ENCODE data around the gene TMA7B.

Gene TMA7B

DNA sequence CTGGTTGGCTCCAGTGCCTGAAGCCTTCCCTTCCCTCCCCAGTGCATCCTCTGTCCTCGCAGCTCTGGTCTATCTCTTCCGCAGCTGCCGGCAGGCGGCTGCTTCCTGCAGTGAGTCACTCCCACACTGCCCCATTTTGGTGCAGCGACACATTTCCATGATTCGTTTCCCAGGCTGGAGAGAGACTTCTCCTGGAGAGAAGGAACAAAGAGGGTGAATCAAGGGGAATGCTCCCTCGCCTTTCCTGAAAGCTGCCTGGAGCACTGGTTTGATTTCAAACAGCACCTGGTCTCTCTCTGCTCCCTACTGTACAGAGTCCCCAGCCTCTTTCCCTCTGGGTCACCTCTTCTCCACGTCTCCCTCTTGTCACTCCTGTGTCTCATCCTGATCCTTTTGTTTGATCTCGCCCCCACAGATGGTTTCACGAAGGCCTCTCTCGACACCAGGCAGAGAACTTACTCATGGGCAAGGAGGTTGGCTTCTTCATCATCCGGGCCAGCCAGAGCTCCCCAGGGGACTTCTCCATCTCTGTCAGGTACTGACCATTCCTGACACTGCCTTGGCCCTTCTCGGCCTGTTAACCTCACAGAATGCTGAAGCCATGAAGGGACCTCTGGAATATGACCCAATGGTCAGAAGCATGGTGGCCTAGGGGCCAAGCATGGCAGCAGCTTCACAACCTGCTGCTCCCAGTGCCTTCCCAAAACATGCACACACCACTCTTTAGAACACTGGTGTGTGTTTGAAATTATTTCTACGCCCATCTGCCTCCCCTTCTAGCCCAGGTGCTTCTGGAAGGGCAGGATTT, at the start of gene TMA7B:
Gene TMA7B, plus strand, starts transcription at position 758 of the 808 bp plus-strand sequence. CDS start 3,978 bp downstream, outside the sequence.
- DNase-seq (ENCODE audit: low spot score): peak; percentile 68
- peak; percentile 59 for FAIRE-seq

GRCh38 chr22:39910876-39911613, 49.2 kb upstream of the TMA7B start:
- no peak for FAIRE-seq

DNA sequence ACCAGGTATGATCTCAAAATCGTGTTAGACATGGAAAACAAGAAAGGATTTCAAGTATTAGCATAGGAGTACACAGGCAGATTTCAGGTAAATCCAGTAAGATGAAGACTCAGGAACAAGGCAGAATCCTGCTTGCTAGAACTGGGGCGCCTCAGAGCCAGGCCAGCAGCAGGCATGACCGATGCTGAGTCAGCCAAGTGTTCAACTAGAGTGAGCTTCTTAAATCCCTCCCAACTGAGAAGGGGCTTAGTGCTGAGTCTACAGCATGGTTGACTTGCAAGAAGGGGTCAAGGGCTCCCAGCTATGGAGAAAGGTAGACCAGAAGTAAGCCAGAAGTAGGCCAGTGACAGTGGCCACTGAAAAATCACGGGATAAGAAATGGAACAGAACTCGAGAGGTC, 46.9 kb upstream of the TMA7B start:
- no peak for FAIRE-seq

More at GRCh38 chr22:39910876-39911613, 49.2 kb upstream of the TMA7B start:
- DNase-seq (ENCODE audit: low spot score): no peak

GRCh38 chr22:39913886-39914285, 46.3 kb upstream of the TMA7B start:
- FAIRE-seq: no peak
- DNase-seq (ENCODE audit: low spot score): no peak

More for the DNA sequence above, 46.9 kb upstream of the TMA7B start:
- DNase-seq (ENCODE audit: low spot score): no peak

- FAIRE-seq (no peak), DNase-seq (ENCODE audit: low spot score) (no peak)
These were observed 45.6 kb upstream of the TMA7B start for GRCh38 chr22:39914584-39914983.

DNA sequence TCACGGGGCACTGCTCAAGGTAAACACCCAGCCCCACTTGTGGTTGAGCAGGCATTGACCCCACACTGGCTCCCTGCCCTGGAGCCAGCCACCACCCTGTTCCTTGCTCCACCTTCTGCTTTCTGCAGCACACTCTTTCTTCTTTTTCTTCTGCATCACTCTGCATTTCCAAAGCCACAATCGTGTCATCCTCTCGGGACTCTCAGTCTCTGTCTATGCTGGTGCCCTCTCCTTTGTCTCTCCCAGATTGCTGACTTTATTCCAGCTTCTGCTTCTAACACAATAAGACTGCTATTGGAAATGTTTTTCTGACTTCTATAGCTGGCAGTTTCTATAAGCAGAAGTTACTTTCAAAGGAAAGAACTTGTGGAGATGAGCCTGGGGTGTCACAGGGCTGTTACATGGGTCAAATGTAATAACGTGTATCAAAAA, 44.9 kb upstream of the TMA7B start:
- no peak for FAIRE-seq
- DNase-seq (ENCODE audit: low spot score): no peak

DNA sequence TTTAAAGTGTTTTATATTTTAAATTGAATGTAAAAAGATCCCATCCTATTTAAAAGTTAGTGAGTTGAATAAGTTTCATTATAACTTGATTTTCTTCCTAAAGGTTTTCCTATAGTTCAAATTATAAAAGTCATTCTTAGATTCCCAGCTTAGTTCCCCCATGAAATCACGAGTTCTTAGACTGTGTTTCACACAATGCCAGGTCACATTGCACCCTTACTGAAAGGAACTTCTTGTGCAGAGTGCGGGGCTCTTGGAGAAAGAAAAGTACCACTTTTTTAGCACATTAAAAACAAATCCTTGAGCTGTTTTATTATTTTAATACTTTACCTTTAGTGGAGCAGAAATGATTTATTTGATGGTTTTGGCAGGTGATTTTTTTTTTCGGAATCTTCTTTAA, 43.7 kb upstream of the TMA7B start:
- no peak for DNase-seq (ENCODE audit: low spot score)
- no peak for FAIRE-seq

DNA sequence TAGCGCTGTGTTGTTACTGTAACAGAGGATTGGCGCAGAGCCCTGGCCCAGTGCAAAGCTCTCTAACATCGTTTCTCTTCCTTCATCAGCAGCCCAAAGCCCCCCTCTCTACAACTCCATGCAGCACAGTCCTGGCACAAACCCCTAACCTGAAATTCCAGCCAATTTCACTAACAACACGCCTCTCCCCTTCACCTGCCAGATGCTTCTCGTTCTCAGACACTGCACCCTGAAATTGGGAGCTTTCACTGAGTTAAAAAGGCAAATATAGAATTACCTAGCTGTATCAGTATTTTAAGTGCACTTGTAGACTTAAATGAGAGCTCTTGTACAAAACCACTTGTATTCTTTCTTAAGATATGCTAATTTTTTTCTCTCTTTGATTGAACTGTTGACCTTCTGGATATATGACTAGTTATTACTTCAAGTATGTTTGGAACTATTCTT, 43.0 kb upstream of the TMA7B start:
- DNase-seq (ENCODE audit: low spot score): no peak
- FAIRE-seq: no peak

GRCh38 chr22:39917776-39918495, 42.3 kb upstream of the TMA7B start:
- FAIRE-seq: no peak
- DNase-seq (ENCODE audit: low spot score): no peak

DNA sequence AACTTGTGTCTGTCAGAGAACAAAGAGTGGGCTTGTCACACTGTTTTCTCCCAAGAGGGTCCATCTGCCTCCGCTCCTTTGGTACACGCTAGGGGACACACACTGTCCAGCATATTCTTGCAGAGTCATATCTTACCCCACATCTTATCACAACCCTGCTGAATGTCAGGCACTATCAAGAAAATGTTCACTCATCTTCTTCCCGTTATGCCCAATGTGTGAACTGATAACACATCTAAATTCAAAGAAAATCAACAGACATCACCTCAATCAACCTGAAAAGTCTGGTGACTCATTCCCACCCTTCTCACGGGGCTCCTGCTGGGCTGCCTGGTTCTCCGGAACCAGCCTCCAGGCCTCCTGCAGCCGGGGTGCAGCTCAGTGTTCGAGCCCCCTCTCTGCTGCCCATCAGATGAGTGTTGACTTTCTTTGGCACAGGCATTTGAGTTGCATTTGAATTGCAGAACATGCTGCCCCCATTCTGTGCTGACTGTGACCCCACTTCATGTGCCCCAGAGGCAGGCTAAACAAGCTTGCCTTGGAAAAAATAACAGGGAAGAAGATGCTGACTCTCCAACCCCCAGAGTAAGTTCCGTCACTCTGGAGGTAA, 40.0 kb upstream of the TMA7B start:
- FAIRE-seq (no peak), DNase-seq (ENCODE audit: low spot score) (no peak)

DNA sequence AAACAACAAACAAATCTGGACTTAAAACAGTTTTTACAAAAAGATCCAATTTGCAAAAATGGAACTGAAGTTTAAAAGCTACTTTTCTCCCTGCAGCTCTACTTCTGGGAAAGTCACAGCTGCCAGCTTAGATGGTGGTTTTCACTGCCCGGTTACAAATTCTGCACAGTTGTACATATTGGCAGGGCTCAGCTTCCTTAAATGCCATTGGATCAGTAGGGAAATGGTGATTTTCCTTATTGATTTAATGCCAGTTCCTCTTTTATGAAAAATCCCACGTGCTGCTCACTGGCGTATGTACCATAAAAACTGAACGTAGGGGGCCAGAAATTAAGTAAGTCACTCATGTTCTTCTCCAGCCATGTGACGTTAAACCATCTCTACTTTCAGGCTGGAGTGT, 36.5 kb upstream of the TMA7B start:
- no peak for DNase-seq (ENCODE audit: low spot score)
- FAIRE-seq: no peak

DNA sequence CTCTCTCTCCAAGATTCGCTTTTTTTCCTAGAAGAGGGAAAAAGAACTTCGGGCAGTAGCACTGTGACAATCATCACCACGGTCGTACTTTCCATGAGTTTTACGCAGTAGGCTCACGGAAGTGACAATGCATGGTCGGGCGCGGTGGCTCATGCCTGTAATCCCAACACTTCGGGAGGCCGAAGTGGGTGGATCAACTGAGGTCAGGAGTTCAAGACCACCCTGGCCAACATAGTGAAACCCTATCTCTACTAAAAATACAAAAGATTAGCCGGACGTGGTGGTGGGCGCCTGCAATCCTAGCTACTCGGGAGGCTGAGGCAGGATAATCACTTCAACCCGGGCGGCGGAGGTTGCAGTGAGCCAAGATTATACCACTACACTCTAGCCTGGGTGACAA, 35.9 kb upstream of the TMA7B start:
- no peak for FAIRE-seq
- no peak for DNase-seq (ENCODE audit: low spot score)

GRCh38 chr22:39925273-39925672, 34.9 kb upstream of the TMA7B start:
- no peak for FAIRE-seq
- no peak for DNase-seq (ENCODE audit: low spot score)

- DNase-seq (ENCODE audit: low spot score): no peak
- FAIRE-seq: no peak
These were observed 34.1 kb upstream of the TMA7B start for GRCh38 chr22:39925909-39926679.

GRCh38 chr22:39926753-39927152, 33.4 kb upstream of the TMA7B start:
- no peak for FAIRE-seq
- no peak for DNase-seq (ENCODE audit: low spot score)

GRCh38 chr22:39927544-39927943, 32.7 kb upstream of the TMA7B start:
- FAIRE-seq (no peak), DNase-seq (ENCODE audit: low spot score) (no peak)

- FAIRE-seq: no peak
- no peak for DNase-seq (ENCODE audit: low spot score)
These were observed 31.4 kb upstream of the TMA7B start for GRCh38 chr22:39928536-39929520.

- FAIRE-seq (no peak), DNase-seq (ENCODE audit: low spot score) (no peak)
These were observed 28.9 kb upstream of the TMA7B start for GRCh38 chr22:39931251-39931650.

- DNase-seq (ENCODE audit: low spot score) (no peak), FAIRE-seq (no peak)
These were observed 28.0 kb upstream of the TMA7B start for GRCh38 chr22:39932166-39932565.
